ENCODE results near the gene NKX2-1.
"Not testable (repeated sequence)": the region's sequence is repeated elsewhere in the genome, so short reads cannot be mapped to it uniquely, and the experiment has no call there.

The NKX2-1 gene

DNA sequence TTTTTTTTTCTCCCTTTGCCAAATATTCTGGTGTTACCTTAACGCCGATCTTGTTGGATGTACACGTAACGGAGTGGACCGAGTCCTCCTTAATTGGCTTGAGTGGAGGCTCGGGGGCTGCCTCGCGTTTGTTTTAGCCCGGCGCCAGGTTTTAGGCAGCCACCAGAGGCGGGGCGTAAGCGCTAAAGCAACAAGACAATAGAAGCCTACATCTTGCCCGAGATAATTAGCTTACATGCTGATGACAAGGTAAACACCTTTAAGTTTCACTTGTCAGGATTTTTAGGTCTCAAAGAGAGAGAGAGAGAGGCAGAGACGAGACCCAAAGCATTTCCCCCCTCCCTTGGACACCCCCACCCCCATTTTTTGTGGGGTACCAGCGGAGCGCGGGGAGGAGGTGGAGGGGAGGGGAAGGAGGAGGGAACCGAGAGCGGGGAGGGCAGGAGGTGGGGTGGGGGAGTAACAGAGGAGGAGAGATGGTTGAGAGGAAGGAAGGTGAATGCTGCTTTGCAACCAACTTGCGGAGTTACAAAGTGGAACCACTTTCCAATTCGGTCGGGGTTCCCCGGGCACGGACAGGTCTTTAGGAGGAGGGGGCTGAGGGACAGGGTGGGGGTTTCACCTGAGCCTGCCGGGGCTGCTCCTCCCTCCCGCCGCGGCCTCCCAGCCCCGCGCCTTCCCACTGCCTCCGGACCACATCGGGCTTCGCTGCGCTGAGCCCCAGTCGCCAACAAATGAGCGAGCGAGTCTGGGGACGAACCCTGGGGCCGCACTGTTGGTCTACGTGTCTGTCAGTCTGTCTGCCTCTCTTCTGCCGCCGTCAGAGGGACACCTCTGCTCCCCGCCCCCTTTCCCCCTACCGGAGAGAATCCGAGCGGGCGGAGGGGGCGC lies at the start of gene NKX2-1:
Gene NKX2-1 (minus strand): TSS at position 802 of the 891 bp plus-strand sequence. CDS start 103 bp downstream, at position 699.
- DNase-seq (ENCODE audit: low spot score), result no peak

DNA sequence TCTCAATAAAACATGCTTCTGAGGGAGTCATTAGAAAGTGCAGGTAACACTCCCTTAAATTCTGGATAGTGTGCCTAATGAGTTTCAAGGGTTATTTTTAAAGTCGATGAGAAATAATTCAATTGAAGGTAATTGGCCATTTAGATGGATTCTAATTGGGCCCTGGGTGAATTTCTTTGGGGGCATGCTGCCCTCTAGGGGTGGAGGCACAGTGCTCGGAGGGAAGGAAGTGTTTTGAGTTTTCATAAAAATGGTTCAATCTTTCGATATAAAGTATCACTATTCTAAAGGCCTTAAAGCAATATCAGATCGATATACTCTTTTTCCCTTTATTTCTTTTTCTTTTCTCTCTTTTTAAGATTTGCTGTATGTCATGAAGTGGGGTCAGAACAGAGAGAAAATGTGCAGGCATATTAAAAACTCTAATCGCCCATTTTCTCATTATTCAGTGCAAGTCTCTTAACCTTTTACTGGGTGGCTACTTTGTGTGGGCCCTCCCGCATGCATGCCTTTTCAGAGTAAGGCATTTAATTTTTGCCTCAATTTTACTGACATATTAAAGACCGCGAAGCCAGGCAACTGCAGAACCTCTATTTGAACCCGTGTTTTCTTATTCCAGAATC lies 36.9 kb upstream of the NKX2-1 start:
- DNase-seq (ENCODE audit: low spot score), result peak; percentile 42

- DNase-seq (ENCODE audit: low spot score), result no peak
These were observed 36.1 kb upstream of the NKX2-1 start for GRCh38 chr14:36555998-36556743.

DNA sequence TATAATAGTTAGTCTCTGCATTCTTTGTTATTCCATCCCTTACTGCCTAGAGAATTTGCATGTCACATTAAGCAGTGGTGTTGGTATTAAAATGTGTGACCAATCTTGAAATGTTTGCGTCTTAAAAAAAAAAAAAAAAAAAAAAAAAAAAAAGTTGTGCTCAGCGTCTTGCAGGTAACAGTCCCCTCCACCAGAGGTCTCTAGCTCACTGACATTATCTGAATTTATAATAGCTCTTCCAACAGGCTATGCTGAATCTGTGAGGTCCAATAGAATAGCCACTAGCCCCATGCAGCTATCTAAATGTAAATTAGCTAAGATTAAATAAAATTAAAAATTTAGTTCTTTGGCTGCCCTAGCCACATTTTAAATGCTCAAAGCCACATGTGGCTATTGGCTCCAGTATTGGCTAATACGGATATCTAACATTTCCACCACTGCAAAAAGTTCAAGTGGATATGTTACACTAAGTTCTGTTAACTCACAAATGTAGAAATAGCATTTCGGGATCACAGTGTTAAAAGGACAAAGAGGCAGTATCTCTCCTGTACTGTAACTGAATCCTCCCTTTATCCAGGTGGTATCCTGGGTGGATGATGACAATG lies 33.7 kb upstream of the NKX2-1 start:
- DNase-seq (ENCODE audit: low spot score), result peak; percentile 18

GRCh38 chr14:36550899-36551298 lies 30.9 kb upstream of the NKX2-1 start:
- DNase-seq (ENCODE audit: low spot score), result no peak

DNA sequence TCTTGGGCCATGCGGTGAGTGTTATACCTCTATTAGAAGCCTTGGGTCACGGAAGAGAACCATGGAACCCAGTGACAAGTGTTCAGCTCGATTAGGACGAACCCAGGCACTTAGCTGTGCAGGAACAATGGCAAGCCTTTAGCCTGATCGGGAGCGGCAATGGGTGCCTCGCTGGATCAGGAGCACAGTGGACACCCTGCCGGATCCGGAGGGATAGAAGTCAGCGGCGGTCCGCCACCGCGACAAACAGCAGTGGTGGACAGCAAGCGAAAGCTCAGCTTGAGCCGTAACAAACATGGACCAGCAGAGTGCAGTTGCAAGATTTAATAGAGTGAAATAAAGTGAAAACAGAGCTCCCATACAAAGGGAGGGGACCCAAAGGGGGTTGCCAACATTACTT lies 24.2 kb upstream of the NKX2-1 start:
- not testable (repeated sequence) for DNase-seq (ENCODE audit: low spot score)

DNA sequence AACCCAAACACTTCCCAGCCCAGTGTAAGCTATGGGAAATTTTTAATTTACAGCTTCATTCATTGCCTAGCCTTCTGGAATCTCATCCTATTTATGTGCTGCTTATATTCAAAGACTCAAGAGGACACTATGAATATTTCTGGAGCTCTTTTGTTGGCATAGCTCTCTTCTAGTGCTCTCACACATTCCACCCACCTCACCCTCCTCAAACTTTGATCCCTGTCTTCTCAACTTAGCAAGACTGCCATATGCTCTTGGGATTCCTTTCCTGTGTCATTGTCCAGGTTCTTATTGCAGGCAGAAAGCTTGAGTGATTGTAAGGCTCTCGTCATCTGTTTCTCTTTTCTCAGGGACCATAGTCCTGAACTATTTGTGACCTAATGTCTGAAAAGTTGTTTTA lies 18.0 kb upstream of the NKX2-1 start:
- no peak for DNase-seq (ENCODE audit: low spot score)

- DNase-seq (ENCODE audit: low spot score), result no peak
These were observed 9.0 kb upstream of the NKX2-1 start for GRCh38 chr14:36529062-36529461.

DNA sequence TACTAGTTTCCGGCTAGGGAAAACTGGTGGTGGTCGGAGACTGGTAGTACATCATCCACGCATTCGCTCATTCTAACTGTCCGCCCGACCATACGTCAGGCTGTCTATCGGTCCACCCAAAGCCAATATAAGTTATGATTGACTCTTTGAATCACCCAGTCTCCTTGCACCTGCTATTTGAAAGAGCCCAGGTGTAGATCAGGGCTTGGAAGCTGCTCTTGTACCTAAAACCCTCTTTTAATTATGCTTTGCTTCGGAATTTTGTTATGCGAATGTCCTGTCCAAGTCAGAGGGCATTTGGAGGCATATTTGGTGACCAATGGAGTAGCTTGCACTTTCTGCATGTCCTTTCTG lies 5.7 kb upstream of the NKX2-1 start:
- DNase-seq (ENCODE audit: low spot score), result no peak

DNA sequence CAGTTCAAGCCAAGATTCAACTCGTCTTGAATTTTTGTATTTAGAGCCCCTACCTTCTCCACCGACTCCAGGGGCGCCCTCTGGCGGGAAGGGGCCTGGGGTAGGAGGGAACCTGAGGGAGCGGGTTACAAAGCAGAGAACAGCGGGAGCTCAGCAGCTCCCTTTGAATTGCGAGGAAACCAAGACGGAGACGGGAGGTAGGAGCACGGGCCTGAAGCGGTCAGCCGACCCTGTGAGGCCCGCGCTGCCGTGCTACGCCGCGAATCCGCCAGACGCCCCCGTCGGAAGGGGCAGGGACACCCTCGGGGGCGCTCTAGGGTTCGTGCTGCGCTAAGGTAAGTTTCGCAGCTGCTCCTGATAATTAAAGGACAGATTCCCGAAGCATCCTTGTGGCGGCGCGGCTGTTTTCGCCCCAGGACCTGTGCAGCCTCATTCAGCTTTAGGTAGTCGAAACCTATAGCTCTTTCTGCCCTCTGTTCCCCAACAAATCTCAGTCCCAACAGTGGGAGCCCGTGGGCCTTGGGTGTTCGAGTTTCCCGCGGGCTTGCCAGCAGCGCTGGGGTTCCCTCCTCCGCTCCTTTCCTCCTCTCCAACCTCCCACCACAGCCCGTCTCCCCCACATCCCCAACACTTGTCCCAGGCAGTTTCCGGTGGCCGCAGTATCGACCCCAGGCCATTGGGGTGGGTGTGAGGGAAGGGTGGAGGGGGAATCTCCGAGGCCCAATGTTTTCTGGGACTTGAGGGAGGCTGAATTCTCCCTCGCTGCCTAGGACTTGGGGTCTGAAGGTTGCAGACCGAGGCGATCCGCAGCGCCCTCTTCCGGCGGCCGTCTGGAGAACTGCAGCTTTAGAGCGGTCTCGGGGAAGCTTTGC lies 5.1 kb upstream of the NKX2-1 start:
- no peak for DNase-seq (ENCODE audit: low spot score)

- DNase-seq (ENCODE audit: low spot score), result no peak
These were observed 4.3 kb upstream of the NKX2-1 start for GRCh38 chr14:36524220-36524837.

DNA sequence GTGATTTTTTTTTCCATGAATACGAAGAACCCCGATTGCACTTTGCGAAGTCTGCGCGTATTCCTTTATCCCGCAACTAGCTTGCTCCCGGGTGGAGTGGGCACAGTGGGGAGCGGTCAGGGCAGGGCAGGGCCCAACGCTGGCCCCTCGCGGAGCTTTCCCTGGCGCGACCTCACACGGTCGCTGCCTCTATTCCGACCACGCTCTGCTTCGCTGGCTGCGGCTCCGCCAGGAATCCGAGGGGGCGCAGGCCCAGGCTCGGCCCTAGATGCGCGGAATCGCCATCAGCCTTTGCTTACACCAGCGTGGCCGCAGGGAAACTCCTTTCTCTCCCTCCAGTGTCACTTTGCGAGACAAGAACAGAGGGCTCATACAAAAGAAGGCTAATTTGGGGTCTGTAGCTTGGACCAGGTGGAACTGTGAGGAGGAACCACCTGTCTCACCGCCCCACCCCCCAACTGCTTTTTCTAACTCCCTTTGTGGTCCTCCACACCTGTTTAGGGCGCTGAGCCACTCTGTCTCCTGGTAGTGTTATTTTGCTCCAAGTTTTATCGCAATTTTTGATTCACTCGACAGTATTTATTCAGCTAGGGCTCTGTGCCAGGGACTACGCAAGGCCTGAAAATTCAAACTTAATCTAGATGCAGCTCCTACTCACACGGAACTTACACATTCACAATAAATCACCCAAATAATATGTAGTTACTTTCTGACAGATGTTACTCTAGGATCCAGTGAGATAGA lies 3.1 kb upstream of the NKX2-1 start:
- DNase-seq (ENCODE audit: low spot score), result no peak

DNA sequence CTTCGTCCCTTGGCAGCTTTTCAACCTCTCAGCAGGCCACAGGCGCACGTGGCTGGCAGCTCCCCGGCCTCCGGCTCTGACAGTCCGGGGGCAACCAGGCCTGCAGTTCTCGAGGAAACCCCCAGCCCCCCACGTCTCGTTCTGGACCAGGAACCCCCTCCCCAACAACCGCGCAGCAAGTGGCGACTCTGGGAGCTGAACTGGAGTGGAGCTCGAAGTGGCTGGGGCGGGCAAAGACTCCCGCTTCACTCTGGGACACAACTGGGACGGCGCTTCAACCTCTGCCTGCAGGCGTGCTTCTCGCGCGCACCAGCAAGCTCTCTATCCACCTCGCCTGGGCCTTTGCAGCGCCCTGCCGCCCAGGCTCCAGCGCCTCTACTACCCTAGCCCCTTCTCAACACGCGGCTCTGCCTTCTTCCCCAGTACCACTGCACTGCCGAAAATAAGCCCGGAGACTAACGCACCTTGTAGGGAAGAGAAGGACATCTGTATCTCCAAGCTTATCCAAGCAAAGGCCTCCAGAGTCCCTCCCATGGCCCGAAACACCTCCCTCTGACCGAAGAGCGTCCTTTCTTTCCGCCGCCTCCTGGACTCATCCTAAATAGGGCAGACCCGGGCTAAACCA lies 2.4 kb upstream of the NKX2-1 start:
- no peak for DNase-seq (ENCODE audit: low spot score)

GRCh38 chr14:36521598-36522345 lies 1.7 kb upstream of the NKX2-1 start:
- no peak for DNase-seq (ENCODE audit: low spot score)

GRCh38 chr14:36520601-36521525 lies 831 bp upstream of the NKX2-1 start:
- DNase-seq (ENCODE audit: low spot score), result no peak

GRCh38 chr14:36518586-36519430 lies 1.2 kb downstream of the NKX2-1 start:
- no peak for DNase-seq (ENCODE audit: low spot score)

- DNase-seq (ENCODE audit: low spot score), result no peak
These were observed 1.9 kb downstream of the NKX2-1 start for GRCh38 chr14:36518031-36518585.

Data from hepatic stellate cell (primary cell).